Measurements from ENCODE around the gene GTPBP3.

GRCh38 chr19:17303167-17303939 is 34.0 kb upstream of the GTPBP3 start, which contains the start of gene ABHD8:
- TF ChIP-seq CTCF (conservative IDR thresholded peaks at IDR 0.05; ENCODE audit: low read length) (peak; percentile 39), EZH2phosphoT487 (IDR thresholded peaks at IDR 0.05; ENCODE audit: borderline replicate concordance, low read depth, low read length) (no peak)
